ENCODE results near the gene AXIN1. TPM values are rescaled to one million over a fixed set of nuclear protein-coding genes. Genes with fewer than 3 reads are reported as not detected.
A peak's percentile ranks its signal among the peaks of the same experiment; 100 is the strongest.

The AXIN1 gene
- total and polyA plus RNA-seq, 2 of the 8 experiments (the other 6 are each of a cell fraction or from before 2014, with no cell fraction given) = 12.5 to 41.9 TPM

DNA sequence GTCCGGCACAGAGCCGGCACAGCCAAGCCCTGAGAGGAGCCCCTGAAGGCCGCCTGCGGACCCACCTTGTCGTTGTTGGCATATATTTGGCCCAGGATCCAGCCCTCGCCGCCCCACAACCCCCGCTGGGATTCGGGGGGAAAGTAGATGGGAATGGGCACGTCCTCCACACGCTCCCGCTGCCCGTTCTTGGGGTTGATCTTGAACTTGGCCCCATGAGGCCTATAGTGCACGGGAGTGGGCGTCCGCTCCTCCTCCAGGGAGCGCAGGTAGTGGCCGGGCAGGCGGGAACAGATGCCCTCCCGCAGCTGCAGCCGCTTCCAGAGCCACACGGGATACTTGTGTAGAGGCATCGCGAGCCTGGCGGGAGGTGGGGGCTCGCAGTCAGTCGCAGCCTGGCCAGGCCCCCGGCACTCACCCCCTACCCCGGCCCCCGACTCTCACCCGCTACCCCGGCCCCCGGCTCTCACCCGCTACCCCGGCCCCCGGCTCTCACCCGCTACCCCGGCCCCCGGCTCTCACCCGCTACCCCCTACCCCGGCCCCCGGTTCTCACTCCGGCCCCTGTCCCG lies 17.4 kb upstream of the AXIN1 start (continued):
- TF ChIP-seq TBP (IDR thresholded peaks at IDR 0.05; ENCODE audit: low read depth, low read length) (0 out of 2 replicates have a peak, but pooled peaks have one; percentile 11), GTF2F1 (IDR thresholded peaks at IDR 0.05; ENCODE audit: borderline replicate concordance, low read depth, low read length) (no peak), SP2 (IDR thresholded peaks at IDR 0.05; ENCODE audit: low read length) (no peak), TAF1 (IDR thresholded peaks at IDR 0.05; ENCODE audit: low read depth, low read length) (no peak), CREB1 (IDR thresholded peaks at IDR 0.05) (no peak), KDM5A (IDR thresholded peaks at IDR 0.05; ENCODE audit: low read length) (no peak), SUZ12 (IDR thresholded peaks at IDR 0.05; ENCODE audit: low read length) (no peak), POLR2A (IDR thresholded peaks at IDR 0.05; ENCODE audit: control extremely low read depth in 1 of 2, low read depth in 2 of 2, low read length in 2 of 2) (no peak)
- TF ChIP-seq, protein P1, sequence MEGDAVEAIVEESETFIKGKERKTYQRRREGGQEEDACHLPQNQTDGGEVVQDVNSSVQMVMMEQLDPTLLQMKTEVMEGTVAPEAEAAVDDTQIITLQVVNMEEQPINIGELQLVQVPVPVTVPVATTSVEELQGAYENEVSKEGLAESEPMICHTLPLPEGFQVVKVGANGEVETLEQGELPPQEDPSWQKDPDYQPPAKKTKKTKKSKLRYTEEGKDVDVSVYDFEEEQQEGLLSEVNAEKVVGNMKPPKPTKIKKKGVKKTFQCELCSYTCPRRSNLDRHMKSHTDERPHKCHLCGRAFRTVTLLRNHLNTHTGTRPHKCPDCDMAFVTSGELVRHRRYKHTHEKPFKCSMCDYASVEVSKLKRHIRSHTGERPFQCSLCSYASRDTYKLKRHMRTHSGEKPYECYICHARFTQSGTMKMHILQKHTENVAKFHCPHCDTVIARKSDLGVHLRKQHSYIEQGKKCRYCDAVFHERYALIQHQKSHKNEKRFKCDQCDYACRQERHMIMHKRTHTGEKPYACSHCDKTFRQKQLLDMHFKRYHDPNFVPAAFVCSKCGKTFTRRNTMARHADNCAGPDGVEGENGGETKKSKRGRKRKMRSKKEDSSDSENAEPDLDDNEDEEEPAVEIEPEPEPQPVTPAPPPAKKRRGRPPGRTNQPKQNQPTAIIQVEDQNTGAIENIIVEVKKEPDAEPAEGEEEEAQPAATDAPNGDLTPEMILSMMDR (IDR thresholded peaks at IDR 0.05; ENCODE audit: control extremely low read depth in 1 of 3, insufficient read depth in 1 of 3, low read depth in 1 of 3, low read length in 3 of 3) = no peak
- TF ChIP-seq, protein P2, sequence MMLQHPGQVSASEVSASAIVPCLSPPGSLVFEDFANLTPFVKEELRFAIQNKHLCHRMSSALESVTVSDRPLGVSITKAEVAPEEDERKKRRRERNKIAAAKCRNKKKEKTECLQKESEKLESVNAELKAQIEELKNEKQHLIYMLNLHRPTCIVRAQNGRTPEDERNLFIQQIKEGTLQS (IDR thresholded peaks at IDR 0.05; ENCODE audit: insufficient read depth, low read depth, low read length) = no peak
